GM12878 (cell line): Measurements from ENCODE around the gene DMBX1.

Source experiments
- BCLAF1 ChIP-seq: fragments of 450-650 bp; IDR thresholded peaks from 2 replicates; pipeline ENCODE4 v1.6.1; 2017; ENCODE audit warnings: antibody characterized with exemption, mild to moderate bottlenecking, moderate library complexity
- CBX5 ChIP-seq: sonication (generic); IDR thresholded peaks from 2 replicates; pipeline ENCODE4 v1.6.1; 2016; ENCODE audit warnings: low read depth, moderate library complexity, mild to moderate bottlenecking, inconsistent platforms
- CHD4 ChIP-seq: fragments of 200-600 bp; sonication (generic); IDR thresholded peaks from 2 replicates; pipeline ENCODE4 v1.6.1; 2016; ENCODE audit warnings: mild to moderate bottlenecking
- CREB1 ChIP-seq: IDR thresholded peaks from 2 replicates; pipeline ENCODE4 v1.6.1; 2012; ENCODE audit warnings: low read depth, mild to moderate bottlenecking, inconsistent platforms
- CTCF ChIP-seq, 3 experiments: IDR thresholded peaks in 2 of 3; conservative IDR thresholded peaks in 1 of 3; 2 replicates each; pipeline ENCODE4 v1.5.1; 2011; ENCODE audit warnings: low read depth in 3 of 3, low read length in 3 of 3, mild to moderate bottlenecking in 3 of 3, control low read depth in 2 of 3, moderate library complexity in 2 of 3, inconsistent platforms in 1 of 3, mixed read lengths in 1 of 3; ENCODE audit not compliant: control insufficient read depth in 2 of 3, insufficient read depth in 1 of 3; ENCODE audit errors: extremely low read depth in 1 of 3
- HDAC6 ChIP-seq: fragments of 200-600 bp; sonication (generic); IDR thresholded peaks from one replicate; pipeline ENCODE4 v1.8.0; 2017; ENCODE audit warnings: antibody characterized with exemption; ENCODE audit not compliant: unreplicated experiment
- POLR2A ChIP-seq: IDR thresholded peaks from 2 replicates; pipeline ENCODE4 v1.6.1; 2011; ENCODE audit warnings: low read depth, mild to moderate bottlenecking, low read length
- RCOR1 ChIP-seq: conservative IDR thresholded peaks from 2 replicates; pipeline ENCODE4 v1.6.1; 2012; ENCODE audit warnings: low read depth, low read length, improper control_type of control experiment
- TAF1 ChIP-seq: IDR thresholded peaks from 2 replicates; pipeline ENCODE4 v1.6.1; 2011; ENCODE audit warnings: mild to moderate bottlenecking, low read depth, low read length, borderline replicate concordance
- ZBTB33 ChIP-seq: fragments of 450-650 bp; IDR thresholded peaks from 2 replicates; pipeline ENCODE4 v1.6.1; 2017; ENCODE audit warnings: mild to moderate bottlenecking

DNA sequence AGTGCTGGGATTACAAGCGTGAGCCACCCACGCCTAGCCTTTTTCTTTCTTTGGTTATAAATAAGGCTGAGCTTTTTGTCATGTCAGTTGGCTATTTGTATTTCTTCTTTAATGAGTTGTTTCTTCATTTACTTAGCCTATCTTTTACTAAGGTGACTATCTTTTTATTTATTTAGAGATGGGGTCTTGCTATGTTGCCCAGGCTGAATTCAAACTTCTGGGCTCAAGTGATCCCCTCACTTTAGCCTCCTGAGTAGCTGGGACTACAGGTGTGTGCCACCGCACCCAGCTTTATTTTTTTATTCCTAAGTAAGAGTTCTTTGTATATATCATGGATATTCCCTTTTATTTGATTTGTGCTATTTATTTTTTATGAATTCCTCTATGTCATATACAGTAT, 11.9 kb downstream of the DMBX1 start:
- TF ChIP-seq TAF1 (no peak), RCOR1 (no peak), POLR2A (no peak), CTCF (IDR thresholded peaks at IDR 0.05 in 2 of 3, conservative IDR thresholded peaks at IDR 0.05 in 1 of 3; ENCODE audit: control insufficient read depth in 2 of 3, extremely low read depth in 1 of 3, insufficient read depth in 1 of 3, low read depth in 3 of 3, low read length in 3 of 3) (no peak), BCLAF1 (no peak), CBX5 (no peak), CREB1 (no peak), CHD4 (no peak), ZBTB33 (no peak), HDAC6 (no peak)
